NCI-H82 treated with DMSO at 0.1 percent for 48 hours (cell line): ENCODE results near the gene CAST.

ENCODE experiments used
- DNase-seq: peaks from one replicate; lab custom pipeline; 2025; ENCODE audit not compliant: unreplicated experiment; lab: John Stamatoyannopoulos, UW

Gene CAST

GRCh38 chr5:96816411-96816939 is 154.3 kb downstream of the CAST start:
- no peak for DNase-seq

- no peak for DNase-seq
Observed at GRCh38 chr5:96816991-96817390, 154.8 kb downstream of the CAST start.

GRCh38 chr5:96817506-96817905 is 155.3 kb downstream of the CAST start:
- no peak for DNase-seq

GRCh38 chr5:96818125-96818788 is 156.1 kb downstream of the CAST start:
- no peak for DNase-seq

GRCh38 chr5:96819806-96820205 is 157.6 kb downstream of the CAST start:
- DNase-seq, result no peak

- DNase-seq, result no peak
Observed at GRCh38 chr5:96821260-96821916, 159.2 kb downstream of the CAST start.

- DNase-seq, result no peak
Observed at GRCh38 chr5:96822686-96823459, 160.7 kb downstream of the CAST start.

- DNase-seq, result no peak
Observed at GRCh38 chr5:96823900-96824380, 161.8 kb downstream of the CAST start.
